OCI-LY7 (cell line): ENCODE results near the gene F8.
A peak's percentile ranks its signal among the peaks of the same experiment; 100 is the strongest.

Source experiments
- EZH2phosphoT487 ChIP-seq: fragments of 200-600 bp; sonication (generic); IDR thresholded peaks from 2 replicates; pipeline ENCODE4 v1.6.1; 2018; ENCODE audit warnings: low read depth, borderline replicate concordance, mild to moderate bottlenecking, mixed run types, antibody characterized with exemption, low read length, moderate library complexity, mixed read lengths
- TF ChIP-seq, protein P1 (sequence below): fragments of 200-600 bp; sonication (generic); conservative IDR thresholded peaks from 2 replicates; pipeline ENCODE4 v1.5.1; 2014; ENCODE audit warnings: mild to moderate bottlenecking, antibody characterized with exemption, low read length, moderate library complexity, mixed read lengths

- TF ChIP-seq, protein P1, sequence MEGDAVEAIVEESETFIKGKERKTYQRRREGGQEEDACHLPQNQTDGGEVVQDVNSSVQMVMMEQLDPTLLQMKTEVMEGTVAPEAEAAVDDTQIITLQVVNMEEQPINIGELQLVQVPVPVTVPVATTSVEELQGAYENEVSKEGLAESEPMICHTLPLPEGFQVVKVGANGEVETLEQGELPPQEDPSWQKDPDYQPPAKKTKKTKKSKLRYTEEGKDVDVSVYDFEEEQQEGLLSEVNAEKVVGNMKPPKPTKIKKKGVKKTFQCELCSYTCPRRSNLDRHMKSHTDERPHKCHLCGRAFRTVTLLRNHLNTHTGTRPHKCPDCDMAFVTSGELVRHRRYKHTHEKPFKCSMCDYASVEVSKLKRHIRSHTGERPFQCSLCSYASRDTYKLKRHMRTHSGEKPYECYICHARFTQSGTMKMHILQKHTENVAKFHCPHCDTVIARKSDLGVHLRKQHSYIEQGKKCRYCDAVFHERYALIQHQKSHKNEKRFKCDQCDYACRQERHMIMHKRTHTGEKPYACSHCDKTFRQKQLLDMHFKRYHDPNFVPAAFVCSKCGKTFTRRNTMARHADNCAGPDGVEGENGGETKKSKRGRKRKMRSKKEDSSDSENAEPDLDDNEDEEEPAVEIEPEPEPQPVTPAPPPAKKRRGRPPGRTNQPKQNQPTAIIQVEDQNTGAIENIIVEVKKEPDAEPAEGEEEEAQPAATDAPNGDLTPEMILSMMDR: peak; percentile 46
- no peak for TF ChIP-seq EZH2phosphoT487
These were observed 5.6 kb upstream of the F8 start for GRCh38 chrX:155028129-155028528.
